ENCODE measurements around the gene PHC2. TPM values are rescaled to one million over a fixed set of nuclear protein-coding genes. Genes with fewer than 3 reads are reported as not detected.

Gene PHC2
- total RNA-seq, 1 experiment from 2014 or later: 137 TPM

- no peak for DNase-seq (ENCODE audit: unreplicated experiment)
- no peaks in the 10 kb centered on the region for H3K27me3 Mint-ChIP-seq (ENCODE audit: insufficient read depth, unreplicated experiment)
- intact Hi-C loops (cut with micrococcal nuclease): no loop called here
- H3K36me3 Mint-ChIP-seq (ENCODE audit: insufficient read depth, unreplicated experiment): peaks cover 79% of the 10 kb centered on the region
- no peaks in the 10 kb centered on the region for H3K9me3 Mint-ChIP-seq (ENCODE audit: unreplicated experiment)
- TF ChIP-seq, protein P1, sequence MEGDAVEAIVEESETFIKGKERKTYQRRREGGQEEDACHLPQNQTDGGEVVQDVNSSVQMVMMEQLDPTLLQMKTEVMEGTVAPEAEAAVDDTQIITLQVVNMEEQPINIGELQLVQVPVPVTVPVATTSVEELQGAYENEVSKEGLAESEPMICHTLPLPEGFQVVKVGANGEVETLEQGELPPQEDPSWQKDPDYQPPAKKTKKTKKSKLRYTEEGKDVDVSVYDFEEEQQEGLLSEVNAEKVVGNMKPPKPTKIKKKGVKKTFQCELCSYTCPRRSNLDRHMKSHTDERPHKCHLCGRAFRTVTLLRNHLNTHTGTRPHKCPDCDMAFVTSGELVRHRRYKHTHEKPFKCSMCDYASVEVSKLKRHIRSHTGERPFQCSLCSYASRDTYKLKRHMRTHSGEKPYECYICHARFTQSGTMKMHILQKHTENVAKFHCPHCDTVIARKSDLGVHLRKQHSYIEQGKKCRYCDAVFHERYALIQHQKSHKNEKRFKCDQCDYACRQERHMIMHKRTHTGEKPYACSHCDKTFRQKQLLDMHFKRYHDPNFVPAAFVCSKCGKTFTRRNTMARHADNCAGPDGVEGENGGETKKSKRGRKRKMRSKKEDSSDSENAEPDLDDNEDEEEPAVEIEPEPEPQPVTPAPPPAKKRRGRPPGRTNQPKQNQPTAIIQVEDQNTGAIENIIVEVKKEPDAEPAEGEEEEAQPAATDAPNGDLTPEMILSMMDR (IDR thresholded peaks at IDR 0.05; ENCODE audit: unreplicated experiment): no peak
- peak overlapping the region; percentile 53 for H3K4me3 Mint-ChIP-seq (ENCODE audit: unreplicated experiment)
- POLR2A ChIA-PET: interaction anchor here (0.7 to 5.2 kb wide), 5 partner anchors 9 to 86 kb away, joined by 3 to 57 read pairs (median 3); no protein-coding TSS in a partner anchor
- BruUV-seq (replicated peaks): no TSS peak
- H3K4me1 Mint-ChIP-seq (ENCODE audit: insufficient read depth, unreplicated experiment): peaks cover 67% of the 10 kb centered on the region
- CTCF ChIA-PET: interaction anchor here (1.4 to 3.3 kb wide), 3 partner anchors 12 to 46 kb away, joined by 3 to 16 read pairs (median 11); no protein-coding TSS in a partner anchor
- peak overlapping the region; percentile 85 for H3K27ac Mint-ChIP-seq (ENCODE audit: low read depth, unreplicated experiment)
These were observed 89.7 kb downstream of the PHC2 start for GRCh38 chr1:33341190-33341589.

DNA sequence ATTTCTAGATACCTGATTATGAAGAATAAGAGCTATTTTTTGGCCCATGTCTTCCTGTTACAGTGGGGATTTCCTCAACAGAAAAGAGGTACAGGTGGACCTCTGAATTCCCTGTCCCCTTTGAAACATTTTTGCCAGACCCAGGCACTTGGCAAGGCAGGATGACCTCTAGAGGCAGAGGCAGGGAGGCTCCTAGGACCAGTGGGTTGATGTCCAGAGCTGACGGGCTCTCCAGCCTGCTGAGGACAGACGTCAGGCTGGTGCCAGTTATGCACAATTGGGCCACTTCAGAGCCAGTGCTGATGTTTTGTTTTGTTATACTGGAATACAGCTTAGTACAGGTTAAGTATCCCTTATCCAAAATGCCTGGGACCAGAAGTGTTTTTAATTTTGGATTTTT lies 91.5 kb downstream of the PHC2 start:
- intact Hi-C loops (cut with micrococcal nuclease): no loop called here
- H3K4me3 Mint-ChIP-seq (ENCODE audit: unreplicated experiment): peak overlapping the region; percentile 72
- no TSS peak for BruUV-seq (replicated peaks)
- TF ChIP-seq, protein P1 (IDR thresholded peaks at IDR 0.05; ENCODE audit: unreplicated experiment): peak; percentile 5
- H3K36me3 Mint-ChIP-seq (ENCODE audit: insufficient read depth, unreplicated experiment): peaks cover 74% of the 10 kb centered on the region
- no peaks in the 10 kb centered on the region for H3K27me3 Mint-ChIP-seq (ENCODE audit: insufficient read depth, unreplicated experiment)
- DNase-seq (ENCODE audit: unreplicated experiment): peak; percentile 63
- ChIA-PET CTCF (interaction anchor here (0.6 to 3.3 kb wide), 11 partner anchors 10 to 315 kb away, joined by 3 to 16 read pairs (median 5); no protein-coding TSS in a partner anchor), POLR2A (interaction anchor here (0.5 to 6.7 kb wide), 9 partner anchors 10 to 1424 kb away, joined by 3 to 133 read pairs (median 5); partner anchors contain the start of gene A3GALT2)
- no peaks in the 10 kb centered on the region for H3K9me3 Mint-ChIP-seq (ENCODE audit: unreplicated experiment)
- peaks cover 70% of the 10 kb centered on the region for H3K4me1 Mint-ChIP-seq (ENCODE audit: insufficient read depth, unreplicated experiment)
- peak overlapping the region; percentile 85 for H3K27ac Mint-ChIP-seq (ENCODE audit: low read depth, unreplicated experiment)

DNA sequence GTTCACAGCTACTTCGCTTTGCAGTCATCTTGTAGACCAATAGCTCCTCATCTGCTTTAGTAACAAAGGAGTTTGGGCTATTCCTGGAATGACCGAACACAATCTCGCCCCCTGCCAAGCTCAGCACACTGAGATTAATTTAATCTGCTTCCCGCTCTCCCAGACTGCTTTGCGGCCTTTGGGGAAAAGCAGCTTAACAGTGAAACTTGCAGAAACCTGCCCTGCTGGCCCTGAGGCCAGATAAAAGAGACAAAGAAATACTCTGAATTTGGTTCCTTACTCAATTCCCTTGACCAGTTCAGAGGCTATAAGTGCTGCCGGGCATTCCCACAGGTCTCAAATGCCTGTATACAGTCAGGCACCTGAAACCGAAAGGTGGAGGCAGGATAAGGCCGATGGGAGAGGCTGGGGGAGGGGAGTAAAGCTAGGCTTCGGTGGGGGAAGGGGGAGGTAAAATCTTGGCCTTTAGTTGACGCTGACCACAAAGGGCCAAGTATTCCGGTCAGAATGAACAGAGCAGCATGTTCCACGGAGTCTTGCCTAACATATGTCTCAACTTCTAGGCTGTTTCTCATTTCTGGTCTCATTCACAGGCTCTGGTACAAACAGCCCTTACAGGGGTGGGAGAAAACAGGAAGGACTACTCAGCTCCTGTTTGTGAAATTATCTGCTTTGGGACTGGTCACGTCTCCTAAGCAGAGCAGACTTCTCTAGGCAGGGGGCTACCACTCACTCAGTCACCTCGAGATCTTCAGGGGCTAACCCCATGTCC lies 92.3 kb downstream of the PHC2 start:
- TF ChIP-seq, protein P1 (IDR thresholded peaks at IDR 0.05; ENCODE audit: unreplicated experiment): no peak
- intact Hi-C loops (cut with micrococcal nuclease): no loop called here
- Mint-ChIP-seq H3K4me1 (ENCODE audit: insufficient read depth, unreplicated experiment) (peaks cover 75% of the 10 kb centered on the region), H3K9me3 (ENCODE audit: unreplicated experiment) (no peaks in the 10 kb centered on the region), H3K27me3 (ENCODE audit: insufficient read depth, unreplicated experiment) (no peaks in the 10 kb centered on the region), H3K27ac (ENCODE audit: low read depth, unreplicated experiment) (peak overlapping the region; percentile 85), H3K4me3 (ENCODE audit: unreplicated experiment) (peak overlapping the region; percentile 72), H3K36me3 (ENCODE audit: insufficient read depth, unreplicated experiment) (peaks cover 74% of the 10 kb centered on the region)
- ChIA-PET POLR2A (interaction anchor here (0.6 to 6.7 kb wide), 12 partner anchors 9 to 119 kb away, joined by 3 to 133 read pairs (median 5); partner anchors contain the start of gene A3GALT2), CTCF (interaction anchor here (0.6 to 3.3 kb wide), 15 partner anchors 9 to 314 kb away, joined by 3 to 16 read pairs (median 4); no protein-coding TSS in a partner anchor)
- BruUV-seq (replicated peaks): TSS peak; percentile 7
- peak; percentile 96 for DNase-seq (ENCODE audit: unreplicated experiment)

DNA sequence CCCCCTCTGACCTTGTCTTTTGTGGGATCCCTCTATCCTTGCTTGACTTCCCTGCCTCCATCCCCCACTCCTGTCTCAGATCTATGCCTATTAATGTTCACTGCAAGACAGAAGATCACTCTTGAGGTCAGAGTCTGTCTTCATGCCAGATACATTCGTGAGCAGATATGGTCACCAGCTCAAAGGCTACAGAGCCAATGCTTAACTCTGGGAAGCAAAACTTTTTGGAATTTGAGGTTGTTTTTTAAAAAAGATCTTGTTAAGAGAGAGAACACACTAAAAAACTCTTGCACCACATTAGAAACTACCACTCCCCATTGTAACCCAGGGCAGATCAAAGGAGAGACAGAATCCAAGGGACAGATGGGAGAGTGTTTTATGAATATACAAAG lies 92.9 kb downstream of the PHC2 start:
- peak overlapping the region; percentile 85 for H3K27ac Mint-ChIP-seq (ENCODE audit: low read depth, unreplicated experiment)

More for the DNA sequence above, 92.9 kb downstream of the PHC2 start:
- ChIA-PET CTCF (interaction anchor here (0.8 to 3.3 kb wide), 10 partner anchors 8 to 181 kb away, joined by 3 to 16 read pairs (median 4); no protein-coding TSS in a partner anchor), POLR2A (interaction anchor here (0.7 to 6.7 kb wide), 8 partner anchors 9 to 118 kb away, joined by 3 to 133 read pairs (median 6); partner anchors contain the start of gene A3GALT2)
- Mint-ChIP-seq H3K36me3 (ENCODE audit: insufficient read depth, unreplicated experiment) (peaks cover 74% of the 10 kb centered on the region), H3K27me3 (ENCODE audit: insufficient read depth, unreplicated experiment) (no peaks in the 10 kb centered on the region), H3K9me3 (ENCODE audit: unreplicated experiment) (no peaks in the 10 kb centered on the region), H3K4me3 (ENCODE audit: unreplicated experiment) (peak overlapping the region; percentile 72), H3K4me1 (ENCODE audit: insufficient read depth, unreplicated experiment) (peaks cover 78% of the 10 kb centered on the region)
- no TSS peak for BruUV-seq (replicated peaks)
- TF ChIP-seq, protein P1 (IDR thresholded peaks at IDR 0.05; ENCODE audit: unreplicated experiment): no peak
- intact Hi-C loops (cut with micrococcal nuclease): no loop called here
- DNase-seq (ENCODE audit: unreplicated experiment): no peak
